Keratinocyte (primary cell): ENCODE data around the gene PCDH9. TPM values are rescaled to one million over a fixed set of nuclear protein-coding genes. Genes with fewer than 3 reads are reported as not detected.

Source experiments
- DNase-seq: peaks from one replicate; pipeline ENCODE4 v3.0.0-alpha.2; 2011; ENCODE audit warnings: low read depth, missing footprints, low spot score
- FAIRE-seq: peaks from 2 replicates; lab custom pipeline; 2011; peaks lifted over from hg19 to GRCh38; lab: Jason Lieb, UNC
- H2AFZ ChIP-seq: 2 replicates; pipeline ENCODE4 v1.6.0; 2012; ENCODE audit warnings: low read length, control low read depth, inconsistent platforms; ENCODE audit not compliant: control insufficient read depth
- H3K27ac ChIP-seq: 2 replicates; pipeline ENCODE4 v1.5.1; 2011; ENCODE audit warnings: low read length; ENCODE audit not compliant: control insufficient read depth, insufficient read depth
- H3K27me3 ChIP-seq: 3 replicates; pipeline ENCODE4 v1.6.0; 2011; ENCODE audit warnings: low read length; ENCODE audit not compliant: control insufficient read depth, insufficient read depth; ENCODE audit errors: extremely low read depth
- H3K36me3 ChIP-seq, 2 experiments: 2 replicates in 1 of 2; 3 replicates in 1 of 2; pipeline ENCODE4 v1.5.1; 2011; ENCODE audit warnings: low read length in 2 of 2, mild to moderate bottlenecking in 1 of 2; ENCODE audit not compliant: control insufficient read depth in 2 of 2, insufficient read depth in 2 of 2; ENCODE audit errors: extremely low read depth in 1 of 2
- H3K4me1 ChIP-seq: 3 replicates; pipeline ENCODE4 v1.5.1; 2011; ENCODE audit warnings: low read length; ENCODE audit not compliant: control insufficient read depth, insufficient read depth; ENCODE audit errors: extremely low read depth
- H3K4me2 ChIP-seq: 3 replicates; pipeline ENCODE4 v1.6.0; 2011; ENCODE audit warnings: low read depth, low read length; ENCODE audit not compliant: control insufficient read depth, insufficient read depth; ENCODE audit errors: extremely low read depth
- H3K4me3 ChIP-seq, 3 experiments: fragments of 200-600 bp in 1 of 3; sonication (generic) in 1 of 3; 2 replicates in 2 of 3; 3 replicates in 1 of 3; pipeline ENCODE4 v1.5.1; 2011 to 2016; ENCODE audit warnings: low read length in 3 of 3, mild to moderate bottlenecking in 3 of 3, control low read depth in 2 of 3, inconsistent platforms in 1 of 3, low read depth in 1 of 3, mixed read lengths in 1 of 3, mixed run types in 1 of 3, moderate library complexity in 1 of 3; ENCODE audit not compliant: control insufficient read depth in 2 of 3, insufficient read depth in 2 of 3; ENCODE audit errors: extremely low read depth in 1 of 3
- H3K79me2 ChIP-seq: 2 replicates; pipeline ENCODE4 v1.6.0; 2012; ENCODE audit warnings: low read length; ENCODE audit not compliant: control insufficient read depth, insufficient read depth
- H3K9ac ChIP-seq: 3 replicates; pipeline ENCODE4 v1.6.0; 2011; ENCODE audit warnings: low read length; ENCODE audit not compliant: control insufficient read depth, insufficient read depth; ENCODE audit errors: extremely low read depth
- H3K9me1 ChIP-seq: 3 replicates; pipeline ENCODE4 v1.6.0; 2011; ENCODE audit warnings: low read length; ENCODE audit not compliant: control insufficient read depth, insufficient read depth; ENCODE audit errors: extremely low read depth
- H3K9me3 ChIP-seq: 2 replicates; pipeline ENCODE4 v1.5.1; 2012; ENCODE audit warnings: low read depth, low read length; ENCODE audit not compliant: control insufficient read depth
- H4K20me1 ChIP-seq: 3 replicates; pipeline ENCODE4 v1.6.0; 2011; ENCODE audit warnings: low read length; ENCODE audit not compliant: control insufficient read depth, insufficient read depth; ENCODE audit errors: extremely low read depth
- CTCF ChIP-seq, 3 experiments: IDR thresholded peaks in 1 of 3; conservative IDR thresholded peaks in 1 of 3; optimal IDR thresholded peaks in 1 of 3; 2 replicates in 2 of 3; 3 replicates in 1 of 3; pipeline versions ENCODE3 to v1.5.1; 2011; ENCODE audit warnings: low read length in 3 of 3, mild to moderate bottlenecking in 3 of 3, moderate library complexity in 2 of 3, control low read depth in 1 of 3, inconsistent platforms in 1 of 3; ENCODE audit not compliant: insufficient read depth in 2 of 3; ENCODE audit errors: extremely low read depth in 1 of 3
- EZH2 ChIP-seq: IDR thresholded peaks from one replicate; pipeline ENCODE4 v1.6.1; 2012; ENCODE audit warnings: inconsistent platforms, mild to moderate bottlenecking, low read length, moderate library complexity
- dilution Hi-C: fragments of 300-500 bp; cut with MboI; formaldehyde crosslinking; loops from one replicate; pipeline ENCODE4 v1.7.0; 2020; ENCODE audit warnings: low sequenced_read_pairs; ENCODE audit not compliant: extremely low pct_ligation_motif_present
- polyA plus RNA-seq, 5 experiments: library from polyadenylated mRNA; depleted of rRNA in 3 of 5; stranded (reverse) in 3 of 5; stranded (forward) in 1 of 5; unstranded in 1 of 5; fragments of >200 nt; gene quantifications; 1 replicate in 1 of 5; 2 replicates in 3 of 5; 3 replicates in 1 of 5; pipeline versions ENCODE4 v1.2.1 to v1.2.3, GENCODE V29; 2011 to 2012; ENCODE audit warnings: missing spikeins in 2 of 5, low read depth in 1 of 5, low replicate concordance in 1 of 5

PCDH9 gene
- polyA plus RNA-seq, 1 donor (not counting 4 experiments of a cell fraction or from before 2014, with no cell fraction given): 0.21 TPM

GRCh38 chr13:66399873-66400272 lies 830.3 kb downstream of the PCDH9 start:
- no peak for DNase-seq
- no peaks in the 10 kb centered on the region for H3K79me2 ChIP-seq
- no peaks in the 10 kb centered on the region for H3K9me1 ChIP-seq
- H4K20me1 ChIP-seq: no peaks in the 10 kb centered on the region
- dilution Hi-C loops: no loop called here
- H3K27me3 ChIP-seq: no peaks in the 10 kb centered on the region
- H2AFZ ChIP-seq: no peak overlapping the region
- H3K4me1 ChIP-seq: no peaks in the 10 kb centered on the region
- no peak overlapping the region for H3K27ac ChIP-seq
- H3K4me3 ChIP-seq: no peak overlapping the region
- FAIRE-seq: no peak
- no peaks in the 10 kb centered on the region for H3K9me3 ChIP-seq
- no peak overlapping the region for H3K9ac ChIP-seq
- H3K36me3 ChIP-seq: no peaks in the 10 kb centered on the region
- no peak for TF ChIP-seq CTCF (optimal IDR thresholded peaks at IDR 0.05 in 1 of 3, IDR thresholded peaks at IDR 0.05 in 1 of 3, conservative IDR thresholded peaks at IDR 0.05 in 1 of 3; ENCODE audit: extremely low read depth in 1 of 3, insufficient read depth in 2 of 3, low read length in 3 of 3)
- no peak overlapping the region for H3K4me2 ChIP-seq

- TF ChIP-seq CTCF (optimal IDR thresholded peaks at IDR 0.05 in 1 of 3, IDR thresholded peaks at IDR 0.05 in 1 of 3, conservative IDR thresholded peaks at IDR 0.05 in 1 of 3; ENCODE audit: extremely low read depth in 1 of 3, insufficient read depth in 2 of 3, low read length in 3 of 3): no peak
- no peak for TF ChIP-seq EZH2
- Histone ChIP-seq H3K4me2 (no peak overlapping the region), H3K9me1 (no peaks in the 10 kb centered on the region), H3K4me3 (no peak overlapping the region), H3K4me1 (no peaks in the 10 kb centered on the region), H3K36me3 (no peaks in the 10 kb centered on the region), H3K27ac (no peak overlapping the region), H4K20me1 (no peaks in the 10 kb centered on the region), H3K79me2 (no peaks in the 10 kb centered on the region), H3K9me3 (no peaks in the 10 kb centered on the region), H2AFZ (no peak overlapping the region), H3K27me3 (no peaks in the 10 kb centered on the region), H3K9ac (no peak overlapping the region)
- DNase-seq (no peak), FAIRE-seq (no peak)
- dilution Hi-C loops: no loop called here
These were observed 833.0 kb downstream of the PCDH9 start for GRCh38 chr13:66397133-66397532.
